Uterus (tissue), 4 donors: ENCODE results near the gene CST7. TPM values are rescaled to one million over a fixed set of nuclear protein-coding genes. Genes with fewer than 3 reads are reported as not detected.

Experiments used
- DNase-seq, 2 donors: peaks; one replicate each; pipeline ENCODE4 v3.0.0-alpha.2; 2019 to 2020
- H3K27ac ChIP-seq, 2 donors: fragments of 200-600 bp; sonication (generic); 1 replicate in 1 of 2; 2 replicates in 1 of 2; pipeline ENCODE4 v1.5.1; 2016 to 2018
- H3K27me3 ChIP-seq, 2 donors: fragments of 200-600 bp; sonication (generic); one replicate each; pipeline ENCODE4 v1.5.1; 2018 to 2019; ENCODE audit warnings: control low read depth in 1 of 2
- H3K36me3 ChIP-seq, 2 donors: fragments of 200-600 bp; sonication (generic); one replicate each; pipeline ENCODE4 v1.5.1; 2019; ENCODE audit warnings: control low read depth in 1 of 2
- H3K4me1 ChIP-seq, 2 donors: fragments of 200-600 bp; sonication (generic); one replicate each; pipeline ENCODE4 v1.5.1; 2018 to 2019; ENCODE audit warnings: control low read depth in 1 of 2
- H3K4me3 ChIP-seq, 2 donors: fragments of 200-600 bp; sonication (generic); 1 replicate in 1 of 2; 2 replicates in 1 of 2; pipeline ENCODE4 v1.5.1; 2018 to 2019; ENCODE audit warnings: mild to moderate bottlenecking in 1 of 2
- H3K9me3 ChIP-seq, 2 donors: fragments of 200-600 bp; sonication (generic); one replicate each; pipeline ENCODE4 v1.5.1; 2019; ENCODE audit warnings: control low read depth in 1 of 2
- POLR2A ChIP-seq, 2 donors: fragments of 450-650 bp; IDR thresholded peaks; one replicate each; pipeline ENCODE4 v1.6.1; 2016; ENCODE audit warnings: antibody characterized with exemption in 2 of 2, mild to moderate bottlenecking in 1 of 2, moderate library complexity in 1 of 2
- intact Hi-C: fragments of 100-400 bp; cut with DNase I; formaldehyde crosslinking; loops from one replicate; pipeline ENCODE4 v1.15.1; 2023; ENCODE audit warnings: low total_unique reads
- total RNA-seq, 4 donors: library from RNA; depleted of rRNA in 3 of 4; stranded (reverse); fragments of >200 nt in 3 of 4; gene quantifications; one replicate each; pipeline versions ENCODE4 v1.1.0 to v1.2.4, GENCODE V29; 2014 to 2023
- TF ChIP-seq, protein P1 (sequence below), 4 experiments: fragments of 200-600 bp in 2 of 4; fragments of 450-650 bp in 2 of 4; sonication (generic) in 2 of 4; IDR thresholded peaks; one replicate each; pipeline ENCODE4 v1.5.1; 2016 to 2019; ENCODE audit warnings: antibody characterized with exemption in 4 of 4, mild to moderate bottlenecking in 2 of 4, moderate library complexity in 1 of 4
- donor health status: DM: yes; HTN: yes; CAD: no.

Gene CST7
- total RNA-seq, 4 donors from 2014 or later: 0.97 to 1.8 (median 1.2) TPM; not detected in 1

DNA sequence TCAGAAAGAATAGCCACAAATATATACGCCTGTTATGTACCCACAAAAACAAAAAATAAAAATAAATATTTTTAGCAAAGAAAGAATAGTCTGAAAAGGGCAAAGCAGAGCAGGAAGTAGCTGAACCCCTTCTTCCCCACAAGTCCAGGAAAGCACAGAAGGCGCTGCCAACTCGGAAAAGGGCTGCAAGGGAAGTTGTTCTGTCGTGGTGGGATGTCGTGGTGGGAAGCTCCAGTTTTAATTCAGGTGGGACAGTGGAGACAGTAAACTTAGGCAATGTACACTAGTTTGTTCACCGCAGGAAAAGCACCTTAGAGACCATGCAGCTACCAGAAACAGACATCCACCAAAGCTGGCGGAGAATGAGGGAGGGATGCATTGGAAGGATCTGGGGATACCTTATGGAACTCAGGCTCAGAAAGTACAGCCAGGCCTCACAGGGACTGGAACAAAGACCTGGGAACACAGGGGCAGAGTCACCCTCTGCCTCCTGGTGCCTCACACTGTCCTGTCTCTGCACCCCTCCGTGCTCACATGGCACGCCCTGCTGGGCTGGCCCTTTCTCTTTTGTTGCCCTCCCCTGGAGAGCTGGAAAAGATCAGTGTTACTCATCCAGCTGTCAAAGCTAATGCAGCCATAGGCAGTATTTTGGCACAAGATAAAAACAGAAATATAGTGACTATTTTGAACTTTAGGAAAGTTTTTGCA lies 46.8 kb downstream of the CST7 start:
- Histone ChIP-seq H3K27me3 (no peaks in the 10 kb centered on the region), H3K27ac (no peak overlapping the region), H3K9me3 (no peaks in the 10 kb centered on the region), H3K4me3 (no peak overlapping the region), H3K36me3 (no peaks in the 10 kb centered on the region), H3K4me1 (peaks cover 7 to 13% of the 10 kb centered on the region in 2 donors)
- intact Hi-C loops: loop anchor here (2.0 to 10.0 kb wide), 2 partner anchors 69 to 399 kb away; partner anchors contain the start of gene ABHD12
- no peak for DNase-seq
- TF ChIP-seq, protein P1, sequence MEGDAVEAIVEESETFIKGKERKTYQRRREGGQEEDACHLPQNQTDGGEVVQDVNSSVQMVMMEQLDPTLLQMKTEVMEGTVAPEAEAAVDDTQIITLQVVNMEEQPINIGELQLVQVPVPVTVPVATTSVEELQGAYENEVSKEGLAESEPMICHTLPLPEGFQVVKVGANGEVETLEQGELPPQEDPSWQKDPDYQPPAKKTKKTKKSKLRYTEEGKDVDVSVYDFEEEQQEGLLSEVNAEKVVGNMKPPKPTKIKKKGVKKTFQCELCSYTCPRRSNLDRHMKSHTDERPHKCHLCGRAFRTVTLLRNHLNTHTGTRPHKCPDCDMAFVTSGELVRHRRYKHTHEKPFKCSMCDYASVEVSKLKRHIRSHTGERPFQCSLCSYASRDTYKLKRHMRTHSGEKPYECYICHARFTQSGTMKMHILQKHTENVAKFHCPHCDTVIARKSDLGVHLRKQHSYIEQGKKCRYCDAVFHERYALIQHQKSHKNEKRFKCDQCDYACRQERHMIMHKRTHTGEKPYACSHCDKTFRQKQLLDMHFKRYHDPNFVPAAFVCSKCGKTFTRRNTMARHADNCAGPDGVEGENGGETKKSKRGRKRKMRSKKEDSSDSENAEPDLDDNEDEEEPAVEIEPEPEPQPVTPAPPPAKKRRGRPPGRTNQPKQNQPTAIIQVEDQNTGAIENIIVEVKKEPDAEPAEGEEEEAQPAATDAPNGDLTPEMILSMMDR (IDR thresholded peaks at IDR 0.05): no peak
- no peak for TF ChIP-seq POLR2A (IDR thresholded peaks at IDR 0.05)

DNA sequence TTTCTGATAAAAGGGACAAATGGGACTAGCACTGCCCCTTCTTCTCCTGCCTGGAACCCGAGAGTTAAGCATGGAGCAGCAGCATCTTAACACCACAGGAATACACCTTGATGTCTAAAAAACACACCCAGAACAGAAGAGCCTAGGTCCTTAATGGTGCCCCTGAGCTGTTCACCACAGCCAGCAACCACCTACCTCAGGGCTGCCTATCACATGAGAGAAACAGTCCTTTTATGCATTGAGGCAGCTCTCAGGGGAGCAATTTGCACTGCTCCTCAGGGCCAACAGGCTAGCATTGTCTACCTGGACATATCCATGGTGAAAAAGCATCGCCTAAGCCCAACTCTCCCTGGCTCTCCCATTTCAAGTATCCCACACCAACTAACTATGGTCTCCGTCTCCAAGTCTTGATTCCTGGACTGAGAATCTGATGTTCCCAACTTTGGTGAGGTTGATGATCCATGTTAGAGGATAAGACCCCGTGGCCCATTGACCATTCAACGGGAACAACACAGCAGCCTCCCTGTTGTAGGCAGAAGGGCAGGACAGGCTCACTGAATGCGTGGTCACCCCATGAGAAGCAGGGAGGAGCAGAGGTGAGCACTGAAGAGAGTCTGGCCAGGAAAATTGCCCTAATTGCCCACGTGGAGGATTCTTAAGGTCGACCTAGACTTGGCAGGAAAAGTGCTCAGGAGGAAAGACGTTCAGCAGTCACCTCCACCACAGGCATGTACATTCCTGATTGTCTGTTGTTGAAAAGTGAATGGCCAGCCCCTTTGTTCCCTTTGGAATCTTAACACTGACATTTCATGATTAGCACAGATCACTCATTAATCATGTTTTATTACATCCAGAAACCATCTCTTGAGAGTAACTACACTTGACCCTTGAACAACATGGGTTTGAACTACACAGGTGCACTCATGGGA lies 47.6 kb downstream of the CST7 start:
- Histone ChIP-seq H3K4me1 (peaks cover 6 to 9% of the 10 kb centered on the region in 2 donors), H3K27me3 (no peaks in the 10 kb centered on the region), H3K36me3 (no peaks in the 10 kb centered on the region), H3K4me3 (no peak overlapping the region), H3K27ac (no peak overlapping the region), H3K9me3 (no peaks in the 10 kb centered on the region)
- TF ChIP-seq, protein P1 (IDR thresholded peaks at IDR 0.05): no peak
- TF ChIP-seq POLR2A (IDR thresholded peaks at IDR 0.05): no peak
- no peak for DNase-seq
- intact Hi-C loops: loop anchor here (10.0 kb wide), 1 partner anchor 398 kb away; the partner anchor contains the start of gene ABHD12

DNA sequence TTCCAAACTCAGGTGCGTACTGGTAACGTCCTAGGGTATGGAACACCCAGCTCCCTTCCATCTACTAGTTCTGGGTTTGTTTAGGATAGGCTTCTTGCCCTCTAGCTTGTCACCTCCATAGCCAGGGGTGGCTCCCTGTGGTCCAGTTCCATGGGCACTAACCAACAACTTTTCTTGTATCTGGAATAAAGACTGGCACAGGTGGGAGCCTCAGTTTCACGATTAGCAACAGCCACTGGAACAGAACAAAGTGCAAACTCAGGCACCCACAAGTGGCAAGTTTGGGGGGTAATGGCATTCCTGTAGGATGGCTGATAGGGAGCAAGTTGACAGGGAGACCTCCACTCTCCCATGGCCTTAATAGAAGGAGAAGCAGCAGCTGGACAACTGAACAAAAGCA lies 49.1 kb downstream of the CST7 start:
- Histone ChIP-seq H3K4me3 (no peak overlapping the region), H3K36me3 (no peaks in the 10 kb centered on the region), H3K9me3 (no peaks in the 10 kb centered on the region), H3K4me1 (peaks cover 4 to 9% of the 10 kb centered on the region in 2 donors), H3K27me3 (no peaks in the 10 kb centered on the region), H3K27ac (no peak overlapping the region)
- TF ChIP-seq, protein P1 (IDR thresholded peaks at IDR 0.05): no peak
- TF ChIP-seq POLR2A (IDR thresholded peaks at IDR 0.05): no peak
- intact Hi-C loops: loop anchor here (10.0 kb wide), 1 partner anchor 397 kb away; the partner anchor contains the start of gene ABHD12
- no peak for DNase-seq

DNA sequence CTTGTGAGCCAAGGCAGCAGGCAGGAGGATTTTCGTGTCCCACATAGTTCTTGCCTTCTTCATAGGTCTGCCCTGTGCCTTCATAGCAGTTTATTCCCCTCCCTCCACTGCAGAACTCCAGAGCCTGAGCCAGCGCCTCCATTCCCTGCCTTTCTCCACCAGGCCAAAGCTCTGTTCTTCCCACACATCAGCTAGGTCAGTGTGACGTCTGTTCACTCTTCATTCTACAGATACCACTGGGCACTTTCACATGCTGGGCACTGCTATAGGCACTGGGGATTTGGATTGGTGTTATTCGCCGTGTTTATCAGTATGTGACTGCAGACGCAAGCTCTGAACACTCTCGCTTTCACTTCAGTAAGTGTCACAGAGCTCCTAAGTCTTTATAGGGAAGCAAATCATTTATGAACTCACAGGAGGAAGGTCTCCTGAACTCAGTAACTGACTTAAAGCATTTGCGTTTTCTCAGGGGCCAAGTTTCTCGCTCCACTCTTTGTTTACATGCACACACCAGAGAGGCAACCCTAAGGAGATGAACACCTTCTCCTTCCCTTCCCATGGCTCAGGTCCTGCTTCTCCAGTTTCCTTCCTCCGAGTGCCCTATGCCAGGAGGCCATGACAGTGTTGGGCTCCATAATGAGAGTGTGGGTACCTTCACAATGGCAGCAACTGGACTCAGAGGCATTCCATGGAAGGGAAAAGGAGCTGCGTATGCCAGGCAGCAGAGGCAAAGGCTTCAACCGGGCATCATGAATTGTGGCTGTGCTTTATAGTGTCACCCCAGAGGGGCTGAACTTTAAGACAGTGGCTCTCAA lies 49.8 kb downstream of the CST7 start:
- intact Hi-C loops: loop anchor here (10.0 kb wide), 1 partner anchor 396 kb away; the partner anchor contains the start of gene ABHD12
- TF ChIP-seq POLR2A (IDR thresholded peaks at IDR 0.05): no peak
- TF ChIP-seq, protein P1 (IDR thresholded peaks at IDR 0.05): no peak
- Histone ChIP-seq H3K27ac (no peak overlapping the region), H3K36me3 (no peaks in the 10 kb centered on the region), H3K4me3 (no peak overlapping the region), H3K27me3 (no peaks in the 10 kb centered on the region), H3K9me3 (no peaks in the 10 kb centered on the region), H3K4me1 (peaks cover 4 to 9% of the 10 kb centered on the region in 2 donors)
- DNase-seq: no peak
